NOMO-1 (cell line): ENCODE data around the gene FLNC.

Experiments used
- DNase-seq, 2 experiments: peaks; one replicate each; lab custom pipeline; 2025; ENCODE audit not compliant: unreplicated experiment in 2 of 2; lab: John Stamatoyannopoulos, UW

The FLNC gene

DNA sequence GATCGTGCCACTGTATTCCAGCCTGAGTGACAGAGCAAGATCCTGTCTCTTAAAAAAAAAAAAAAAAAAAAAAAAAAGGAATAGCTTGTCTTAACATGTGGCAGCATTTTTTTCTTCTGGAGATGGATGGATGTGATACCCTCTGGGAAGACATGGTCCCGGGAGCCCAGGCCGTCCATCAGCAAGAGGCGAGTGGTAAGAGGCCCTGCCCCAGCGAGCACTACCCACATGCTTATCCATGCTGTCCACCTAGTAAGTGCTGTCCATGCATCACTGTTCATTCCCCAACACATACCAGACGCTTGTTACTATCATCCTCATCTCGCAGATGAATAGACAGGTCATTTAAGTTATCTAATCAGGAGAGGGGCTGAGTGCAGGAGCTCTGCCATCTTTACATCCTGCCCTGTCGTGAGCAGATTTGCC lies 45.3 kb downstream of the FLNC start:
- DNase-seq = no peak

DNA sequence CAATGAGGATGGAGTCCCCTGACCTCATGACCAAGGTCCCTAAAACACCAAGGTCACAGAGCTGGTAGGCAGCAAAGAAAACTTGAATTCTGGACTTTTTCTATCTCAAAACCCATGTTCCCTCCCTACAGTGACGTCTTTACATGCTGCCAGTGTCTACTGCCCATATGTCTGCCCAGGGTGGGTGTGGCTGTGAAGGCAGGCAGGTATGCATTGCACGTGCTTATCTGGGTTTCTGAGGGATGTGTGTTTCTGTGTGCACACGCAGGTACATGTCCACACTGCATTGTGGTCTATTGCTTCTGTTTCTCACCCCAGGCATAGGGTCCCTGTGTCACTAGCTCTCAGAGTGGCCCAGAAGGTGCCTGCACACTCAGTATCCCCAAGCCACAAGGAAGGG lies 45.9 kb downstream of the FLNC start:
- no peak for DNase-seq

GRCh38 chr7:128876586-128876977 lies 46.4 kb downstream of the FLNC start:
- no peak for DNase-seq

DNA sequence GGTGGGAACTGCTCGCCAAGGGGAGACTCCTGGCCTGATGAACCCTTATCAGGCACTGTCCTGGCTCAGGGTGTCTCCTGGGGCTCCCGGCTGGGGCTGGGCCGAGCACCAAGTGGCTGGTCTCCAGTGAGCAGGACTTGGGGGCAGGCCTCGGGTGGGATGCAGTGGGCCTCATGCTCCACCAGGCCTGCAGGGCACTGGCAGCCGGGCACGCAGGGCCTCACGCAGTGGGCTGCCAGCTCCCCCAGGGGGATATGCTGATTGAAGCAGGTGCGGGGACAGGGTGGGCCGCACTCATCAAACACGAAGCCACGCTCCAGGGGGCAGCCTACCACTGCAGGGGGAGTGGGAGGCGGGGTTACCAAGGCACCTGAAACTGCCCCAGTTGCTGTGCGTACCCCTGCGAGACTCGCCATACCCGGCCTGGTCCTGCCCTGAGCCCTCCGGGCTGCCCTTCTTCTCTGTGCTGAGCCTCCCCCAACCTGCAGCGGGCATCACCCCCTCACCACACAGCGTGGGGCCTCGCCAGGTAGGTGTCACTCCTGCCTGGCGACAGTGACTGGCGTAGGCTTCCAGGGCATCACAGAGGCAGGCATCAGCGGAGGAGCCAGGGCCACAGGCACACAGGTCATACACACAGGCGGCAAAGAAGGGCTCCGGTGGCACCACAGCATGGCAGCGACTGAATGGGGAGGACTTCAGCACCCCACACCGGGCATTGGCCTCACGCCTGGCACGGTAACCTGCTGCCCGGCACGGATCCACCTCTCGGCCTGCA lies 47.0 kb downstream of the FLNC start:
- DNase-seq = no peak

DNA sequence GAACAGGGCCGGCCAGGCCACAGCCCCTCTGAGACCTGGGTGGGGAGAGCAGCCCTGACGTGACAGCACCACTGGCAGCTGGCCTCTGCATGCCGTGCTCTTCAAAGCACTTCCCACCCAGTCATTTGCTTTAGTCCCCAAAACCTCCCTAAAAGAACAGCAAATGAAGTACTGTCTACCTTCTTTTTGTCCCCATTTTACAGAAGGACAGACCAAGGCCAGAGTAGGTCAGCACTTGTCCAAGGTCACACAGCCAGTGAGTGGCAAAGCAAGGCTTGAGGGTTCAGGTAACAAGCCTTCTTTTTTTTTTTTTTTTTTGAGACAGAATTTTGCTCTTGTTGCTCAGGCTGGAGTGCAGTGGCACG lies 47.5 kb downstream of the FLNC start:
- DNase-seq = no peak

DNA sequence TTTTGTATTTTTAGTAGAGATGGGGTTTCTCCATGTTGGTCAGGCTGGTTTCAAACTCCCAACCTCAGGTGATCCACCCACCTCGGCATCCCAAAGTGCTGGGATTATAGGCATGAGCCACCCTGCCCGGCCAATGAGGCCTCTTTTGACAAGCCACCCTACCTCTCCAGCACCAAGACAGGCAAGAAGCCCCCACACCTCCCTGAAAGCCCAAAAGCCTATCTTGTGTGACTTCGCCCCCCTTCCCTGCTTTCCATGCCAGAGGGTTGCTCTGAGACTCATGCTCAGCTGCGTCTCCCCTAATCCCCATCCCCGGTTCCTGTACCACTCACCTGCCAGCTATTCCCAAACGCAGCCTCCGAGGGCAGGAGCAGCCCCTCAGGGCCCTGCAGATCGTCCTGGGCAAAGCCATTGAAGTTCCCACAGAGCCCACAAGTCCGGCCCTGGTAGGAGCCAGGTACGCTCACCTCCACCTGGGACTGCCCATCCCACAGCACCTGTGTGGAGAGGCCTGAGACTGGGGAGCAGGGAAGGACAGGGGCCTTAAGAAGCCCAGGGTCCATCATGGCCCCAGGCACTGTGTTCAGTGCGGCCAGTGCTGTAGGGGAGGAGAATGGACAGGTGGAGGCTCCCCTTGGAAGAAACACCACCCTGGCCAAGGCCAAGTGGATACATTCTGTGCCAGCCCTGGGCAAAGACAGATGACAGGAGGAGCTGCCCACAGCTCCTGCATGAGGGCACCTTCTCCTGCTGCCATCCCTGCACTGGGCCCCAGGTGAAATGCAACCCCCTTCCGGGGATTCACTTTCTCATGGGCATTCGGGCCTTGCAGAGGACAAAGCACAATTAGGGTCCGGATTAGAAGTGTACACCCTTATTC lies 48.3 kb downstream of the FLNC start:
- DNase-seq = no peak

DNA sequence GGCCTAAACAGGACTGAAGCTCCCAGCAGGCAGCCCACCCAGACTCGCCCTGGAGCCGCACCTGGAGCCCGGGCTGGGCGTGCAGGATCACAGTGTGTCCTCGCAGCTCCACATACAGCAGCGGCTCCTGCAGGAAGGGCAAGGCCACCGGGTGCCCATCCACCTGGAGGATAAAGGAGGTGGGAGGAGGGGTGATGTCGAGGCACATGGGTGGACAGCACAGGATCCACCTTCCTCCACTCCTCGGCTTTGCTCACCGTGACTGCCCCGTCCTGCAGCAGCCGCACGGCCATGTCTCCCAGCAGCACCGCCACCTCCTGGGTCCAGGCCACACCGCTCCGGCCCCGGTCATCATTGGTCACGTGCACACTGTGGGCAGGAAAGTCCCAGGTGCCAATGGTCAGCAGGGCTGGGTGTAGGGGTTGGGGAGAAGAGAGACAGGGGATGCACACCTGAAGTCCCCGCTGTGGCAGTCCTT lies 49.3 kb downstream of the FLNC start:
- DNase-seq = no peak

DNA sequence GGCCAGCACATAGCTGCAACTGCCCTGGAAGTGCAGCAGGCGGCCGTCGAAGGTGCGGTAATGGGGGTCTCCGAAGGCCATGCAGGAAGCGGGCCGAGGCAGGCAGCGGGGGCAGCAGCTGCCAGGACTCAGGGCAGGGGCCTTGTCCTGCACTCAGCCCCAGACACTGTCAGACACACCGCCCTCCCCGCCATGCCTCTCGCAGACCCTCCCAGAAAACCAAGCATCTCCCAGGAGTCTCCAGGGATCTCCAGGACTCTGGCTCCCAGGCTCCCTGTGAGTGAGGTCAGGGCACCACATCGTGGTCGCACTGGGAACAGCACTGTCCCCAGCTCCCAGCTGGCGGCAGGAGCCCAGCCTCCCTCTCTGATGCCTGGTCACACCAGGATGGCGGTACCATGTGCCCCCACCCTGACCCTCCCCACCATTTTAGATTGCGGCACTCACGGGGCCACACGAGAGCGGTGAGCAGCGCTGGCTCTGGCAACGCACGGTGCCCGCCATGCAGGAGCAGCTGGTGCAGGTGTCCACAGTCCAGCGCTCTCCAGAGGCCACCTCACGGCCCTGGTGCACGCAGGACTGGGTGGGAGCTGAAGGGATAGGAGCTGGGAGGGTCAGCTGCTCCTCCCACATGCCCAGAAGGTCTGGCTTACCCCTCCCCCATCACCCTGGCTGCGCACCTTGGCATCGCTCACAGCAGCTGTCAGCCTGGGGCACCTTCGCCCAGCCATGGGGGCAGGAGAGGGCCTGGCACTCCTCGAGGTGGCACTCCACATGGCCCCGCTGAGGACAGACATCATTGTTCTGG lies 49.9 kb downstream of the FLNC start:
- no peak for DNase-seq

DNA sequence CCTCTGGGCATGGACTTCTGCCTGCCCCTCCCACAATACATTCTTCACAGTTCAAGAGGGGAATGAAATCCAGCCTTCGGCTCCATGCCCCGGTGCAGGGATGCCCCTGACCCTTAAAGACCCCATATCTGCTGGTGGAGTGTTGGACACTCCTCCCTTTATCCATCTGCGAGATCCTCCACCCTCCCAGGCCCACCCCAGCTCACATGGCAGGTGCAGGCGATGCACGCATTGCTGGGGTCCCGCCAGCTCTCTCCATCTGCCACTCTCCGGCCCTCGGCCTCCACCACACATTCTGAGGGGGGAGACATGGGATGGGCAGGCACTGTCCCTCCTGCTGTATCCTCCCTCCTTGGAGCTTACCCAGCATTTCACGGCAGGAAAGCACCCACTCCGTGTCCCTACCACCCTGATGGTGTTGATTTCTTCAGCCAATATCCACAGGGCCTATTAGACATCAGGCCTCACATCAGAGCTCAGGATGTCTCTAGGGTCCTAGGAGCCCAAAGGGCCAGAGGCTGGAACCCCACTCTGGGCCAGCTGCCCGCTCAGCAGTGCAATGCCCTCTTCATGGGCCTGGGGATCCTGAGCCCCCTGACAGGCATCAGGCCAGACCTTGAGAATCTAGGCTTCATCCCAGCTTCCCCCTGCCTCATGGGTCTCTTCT lies 50.7 kb downstream of the FLNC start:
- no peak for DNase-seq

DNA sequence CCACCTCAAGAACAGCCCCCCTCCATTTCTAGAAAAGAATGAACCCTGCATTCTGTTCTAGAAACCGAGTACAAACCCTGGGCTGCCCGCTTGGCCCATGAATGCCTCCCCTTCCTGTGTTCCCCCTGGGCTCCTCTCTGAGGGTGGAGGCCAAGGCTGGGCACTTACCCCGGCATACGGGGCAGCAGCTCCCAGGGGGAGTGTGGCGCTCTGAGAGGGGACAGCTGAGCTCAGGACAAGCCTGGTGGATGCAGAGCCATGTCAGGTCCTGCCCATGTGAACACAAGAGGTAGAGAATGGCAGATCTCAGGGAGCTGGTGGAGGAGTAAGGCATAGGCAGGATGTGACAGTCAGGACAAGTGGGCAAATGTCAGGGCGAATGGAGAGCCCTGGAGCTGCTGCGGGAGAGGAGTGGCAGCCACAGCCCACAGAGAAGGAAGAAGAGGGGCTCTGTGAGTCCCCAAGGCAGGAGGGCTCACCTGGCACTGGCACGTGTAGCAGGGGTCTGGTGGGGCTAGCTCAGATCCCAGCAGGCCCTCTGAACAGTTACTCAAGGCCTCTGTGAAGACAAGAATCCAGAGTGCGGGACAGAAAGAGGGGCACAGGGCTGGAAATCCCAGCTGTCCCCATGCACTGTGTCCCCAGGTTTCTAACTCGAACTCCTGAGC lies 51.4 kb downstream of the FLNC start:
- DNase-seq = no peak

DNA sequence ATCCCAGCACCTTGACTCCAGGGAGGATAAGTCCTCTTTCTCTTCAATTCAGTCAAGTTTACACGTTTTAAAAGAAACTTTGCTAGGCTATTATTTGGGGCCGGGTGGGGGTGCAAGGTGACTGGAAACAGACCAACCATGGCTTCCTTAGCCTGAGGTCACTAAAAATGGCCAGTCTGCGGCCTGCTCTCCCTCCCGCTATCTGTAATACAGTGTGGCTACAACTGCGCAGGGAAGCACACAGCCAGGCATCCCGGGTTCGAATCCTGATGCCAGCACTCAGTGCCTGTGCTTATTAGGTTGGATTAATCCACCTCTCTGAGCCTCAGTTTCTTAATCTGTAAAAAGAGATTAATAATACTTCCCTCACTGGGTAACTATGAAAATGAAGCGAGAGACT lies 51.9 kb downstream of the FLNC start:
- DNase-seq = no peak

GRCh38 chr7:128883622-128884448 lies 53.6 kb downstream of the FLNC start:
- DNase-seq = peak; percentile 20 to 22

- no peak for DNase-seq
Observed at GRCh38 chr7:128884561-128885369, 54.6 kb downstream of the FLNC start.

DNA sequence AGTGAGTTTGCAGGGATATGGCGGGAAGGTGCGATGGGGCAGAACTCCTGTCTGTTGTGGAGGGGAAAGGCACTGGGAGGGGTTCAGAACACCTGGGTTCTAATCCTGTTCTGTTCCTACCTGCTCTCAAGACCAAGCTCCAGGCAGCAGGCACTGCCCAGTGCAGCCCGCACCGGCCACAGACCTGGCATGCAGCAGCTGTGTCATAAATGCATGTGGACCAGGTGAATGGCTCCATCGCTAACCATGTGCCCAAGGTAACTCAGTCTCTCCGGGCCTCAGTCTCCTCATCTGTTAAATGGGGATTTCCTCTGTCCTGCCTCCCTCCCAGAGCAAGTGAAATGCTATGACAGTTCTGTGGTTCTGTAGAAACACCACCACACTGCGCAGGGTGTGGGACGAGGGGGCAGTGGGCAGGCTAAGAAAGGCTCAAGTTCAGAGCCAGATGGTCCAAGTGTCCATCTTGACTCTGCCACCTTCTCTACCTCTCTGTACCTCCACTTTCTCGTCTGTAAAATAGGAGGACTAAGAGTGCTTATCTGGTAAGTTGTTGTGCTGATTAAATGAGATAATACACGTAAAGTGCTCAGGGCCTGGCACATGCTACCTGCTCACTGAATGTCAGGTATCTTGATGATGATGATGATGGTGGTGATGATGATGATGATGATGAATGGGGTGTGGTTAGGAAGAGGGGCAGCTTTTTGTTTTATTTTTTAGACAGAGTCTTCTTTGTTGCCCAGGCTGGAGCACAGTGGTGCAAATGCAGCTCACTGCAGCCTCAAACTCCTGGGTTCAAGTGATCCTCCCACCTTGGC lies 55.4 kb downstream of the FLNC start:
- no peak for DNase-seq

DNA sequence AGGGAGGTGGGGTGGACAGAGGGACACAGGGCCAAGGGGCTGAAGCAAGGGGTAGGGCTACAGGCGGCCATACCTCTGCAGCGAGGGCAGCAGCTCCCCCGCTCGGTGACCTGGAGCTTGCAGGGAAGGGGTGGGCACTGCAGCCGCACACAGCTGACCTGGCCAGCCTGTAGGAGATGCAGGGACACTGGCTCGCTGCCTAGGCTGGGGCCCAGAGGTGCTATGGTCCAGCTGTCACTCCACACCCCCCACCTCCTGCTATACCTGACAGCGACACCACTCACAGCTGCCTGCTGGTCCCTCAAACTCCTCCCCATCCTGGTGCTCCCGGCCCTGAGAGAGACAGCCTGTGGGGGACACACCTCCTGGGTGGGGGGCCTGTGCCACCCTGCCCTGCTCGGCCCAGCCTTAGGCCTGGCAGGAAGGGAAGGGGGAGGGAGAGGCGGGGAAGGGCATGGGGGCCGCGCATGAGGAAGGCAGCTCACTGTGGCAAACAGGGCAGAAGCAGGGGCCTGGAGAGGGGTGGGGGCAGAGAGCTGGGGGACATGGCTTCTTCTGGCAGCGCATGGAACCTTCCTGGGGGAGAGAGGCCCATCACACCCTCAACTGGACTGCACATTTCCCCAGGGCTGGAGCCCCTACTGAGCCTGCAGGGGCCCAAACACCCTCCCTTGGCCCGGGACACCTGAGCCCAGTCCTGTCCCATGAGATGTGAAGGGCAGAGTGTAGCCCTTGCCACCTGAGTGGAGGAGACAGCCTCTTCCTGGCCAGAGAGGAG lies 56.4 kb downstream of the FLNC start:
- no peak for DNase-seq

GRCh38 chr7:128887169-128888038 lies 57.2 kb downstream of the FLNC start:
- no peak for DNase-seq
